HG03442 (cell line): ENCODE data around the gene CENPX.
"Not testable (repeated sequence)": the region's sequence is repeated elsewhere in the genome, so short reads cannot be mapped to it uniquely, and the experiment has no call there.

ENCODE experiments used
- ATAC-seq: cut with Tn5 transposase; IDR thresholded peaks from one replicate; pipeline ENCODE4 v1.9.1; 2021; ENCODE audit warnings: mild to moderate bottlenecking, moderate library complexity; ENCODE audit not compliant: unreplicated experiment

Gene CENPX

DNA sequence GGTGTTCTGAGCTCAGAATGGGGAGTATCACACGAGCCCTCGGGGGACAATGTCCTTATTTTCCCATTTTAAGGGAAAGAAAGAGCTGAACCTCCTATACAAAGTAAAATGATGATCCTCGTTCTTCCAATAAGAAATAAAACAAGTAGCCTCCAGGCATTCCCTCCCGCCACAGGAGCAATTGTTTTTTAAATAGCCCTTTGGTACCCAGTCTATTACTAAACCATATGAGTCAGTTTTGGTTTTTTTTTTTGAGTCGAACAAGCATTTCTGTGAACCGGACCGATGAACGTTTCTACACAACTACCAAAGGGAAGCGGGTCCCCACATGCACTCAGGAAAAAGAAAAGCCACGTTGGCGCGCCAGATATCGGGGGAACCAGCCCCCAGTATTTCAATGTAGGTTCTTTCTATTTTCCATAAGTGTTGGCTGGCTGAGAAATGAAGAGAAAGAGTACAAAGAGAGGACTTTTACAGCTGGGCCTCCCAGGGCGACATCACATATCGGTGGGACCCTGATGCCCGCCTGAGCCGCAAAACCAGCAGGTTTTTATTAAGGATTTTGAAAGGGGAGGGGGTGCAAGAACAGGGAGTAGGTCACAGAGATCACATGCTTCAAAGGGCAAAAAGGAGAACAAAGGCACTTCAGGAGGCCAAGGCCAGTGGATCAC is 18.6 kb upstream of the CENPX start:
- ATAC-seq, result no peak

DNA sequence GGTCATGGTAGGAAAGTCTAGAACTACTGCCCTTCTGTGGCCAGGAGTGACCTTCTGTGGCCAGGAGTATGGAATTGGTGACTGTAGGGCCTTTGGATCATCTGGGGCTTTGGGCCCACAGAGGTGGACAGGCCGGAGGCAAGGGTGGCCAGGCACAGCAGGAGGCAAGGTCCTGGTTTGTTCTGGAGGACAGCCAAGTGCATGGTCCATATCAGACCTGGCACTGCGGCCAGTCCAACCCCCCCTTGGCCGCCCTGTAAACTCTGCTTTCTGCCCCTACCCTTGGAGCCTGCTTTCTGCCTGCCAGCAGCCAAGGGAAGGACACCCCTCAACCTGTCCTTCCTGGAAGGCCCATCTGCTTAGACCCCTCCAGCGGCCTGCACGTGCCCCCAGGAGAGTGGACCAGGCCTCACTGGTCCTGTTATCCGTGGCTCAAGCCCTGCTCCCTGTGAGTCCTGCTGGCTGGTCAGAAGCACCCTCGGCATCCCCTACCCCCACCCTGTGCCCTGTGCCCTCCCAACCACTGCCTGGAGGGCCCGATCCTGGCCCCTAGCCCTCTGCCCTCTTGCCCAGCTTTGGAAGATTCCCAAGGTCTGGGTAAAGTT is 17.1 kb upstream of the CENPX start:
- no peak for ATAC-seq

- ATAC-seq, result not testable (repeated sequence)
These were observed 16.2 kb upstream of the CENPX start for GRCh38 chr17:82038796-82039409.

GRCh38 chr17:82037889-82038195 is 15.2 kb upstream of the CENPX start:
- ATAC-seq, result no peak

DNA sequence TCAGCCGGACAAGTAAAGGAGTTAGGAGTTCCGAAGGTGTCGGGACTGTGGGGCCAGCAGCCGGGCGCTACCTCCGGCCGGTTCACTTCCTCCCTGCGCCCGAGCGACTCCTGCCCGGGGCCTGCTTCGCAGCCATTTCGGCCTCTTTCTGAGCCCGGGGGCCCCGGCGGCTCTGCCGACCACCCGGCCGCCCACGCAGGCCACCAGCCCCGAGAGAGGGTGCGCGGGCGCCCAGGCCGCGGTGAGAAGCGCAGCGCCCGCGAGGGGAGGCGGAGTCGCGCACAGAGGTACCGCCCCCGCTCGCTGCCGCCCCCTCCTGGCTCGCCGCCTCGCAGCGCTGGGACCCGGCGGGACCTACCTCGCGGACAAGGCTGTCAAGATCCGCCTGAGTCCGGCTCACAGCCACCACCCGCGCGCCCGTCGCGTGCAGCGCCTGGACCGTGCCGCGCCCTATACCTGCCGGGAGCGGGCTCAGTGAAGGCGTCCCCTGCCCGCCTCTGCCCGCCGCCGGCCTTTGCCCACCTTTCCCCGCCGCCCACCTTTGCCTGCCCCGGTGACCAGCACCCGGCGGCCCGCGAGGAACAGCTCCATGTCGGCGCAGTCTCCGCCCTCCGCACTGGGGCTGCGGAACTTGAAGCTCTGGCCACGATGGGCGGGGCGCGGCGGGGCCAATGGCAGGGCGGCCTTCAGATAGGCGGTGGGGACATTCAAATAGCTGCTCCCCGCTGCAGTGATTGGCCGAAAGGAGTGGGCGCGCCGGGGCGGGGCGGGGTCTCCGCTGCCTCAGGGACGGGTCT is 14.6 kb upstream of the CENPX start, which contains the start of gene DCXR:
Gene DCXR (minus strand): TSS at position 606 of the 797 bp plus-strand sequence. CDS start 15 bp downstream, at position 591.
- peak; percentile 86 for ATAC-seq

GRCh38 chr17:82036634-82037091 is 14.0 kb upstream of the CENPX start:
- ATAC-seq, result no peak

DNA sequence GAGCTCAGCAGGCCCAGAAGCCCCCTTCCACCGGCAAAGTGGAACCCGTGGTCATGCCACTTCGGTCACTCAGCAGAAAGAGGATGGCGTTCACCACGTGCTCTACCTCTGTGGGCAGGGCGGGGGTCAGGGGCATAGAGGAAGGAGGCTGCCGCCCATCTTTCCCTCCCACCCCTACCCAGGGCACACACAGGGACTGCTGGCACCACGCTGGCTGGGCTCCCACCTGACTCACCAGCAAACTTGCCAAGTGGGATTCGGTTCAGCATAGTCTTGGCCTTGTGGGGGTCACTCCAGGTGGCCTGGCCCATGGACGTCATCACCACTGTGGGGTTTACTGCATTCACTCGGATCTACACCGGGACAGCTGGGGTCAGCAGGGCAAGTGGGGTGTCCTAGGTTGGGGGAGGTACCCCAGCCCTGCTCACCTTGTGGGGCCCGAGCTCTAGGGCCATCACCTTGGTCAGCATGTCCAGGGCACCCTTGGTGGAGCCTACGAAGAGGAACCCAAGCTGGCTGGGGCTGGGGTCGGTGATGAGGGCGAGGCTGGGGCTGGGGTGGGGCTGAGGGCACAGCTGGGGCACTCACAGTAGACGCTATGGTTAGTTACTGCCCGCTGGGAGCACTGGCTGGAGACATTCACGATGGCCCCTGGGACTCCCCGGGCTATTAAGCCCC is 13.4 kb upstream of the CENPX start:
- no peak for ATAC-seq

GRCh38 chr17:82035488-82035887 is 12.8 kb upstream of the CENPX start:
- no peak for ATAC-seq

GRCh38 chr17:82034371-82035011 is 11.8 kb upstream of the CENPX start:
- no peak for ATAC-seq

- ATAC-seq, result no peak
These were observed 10.8 kb upstream of the CENPX start for GRCh38 chr17:82033359-82034085.

DNA sequence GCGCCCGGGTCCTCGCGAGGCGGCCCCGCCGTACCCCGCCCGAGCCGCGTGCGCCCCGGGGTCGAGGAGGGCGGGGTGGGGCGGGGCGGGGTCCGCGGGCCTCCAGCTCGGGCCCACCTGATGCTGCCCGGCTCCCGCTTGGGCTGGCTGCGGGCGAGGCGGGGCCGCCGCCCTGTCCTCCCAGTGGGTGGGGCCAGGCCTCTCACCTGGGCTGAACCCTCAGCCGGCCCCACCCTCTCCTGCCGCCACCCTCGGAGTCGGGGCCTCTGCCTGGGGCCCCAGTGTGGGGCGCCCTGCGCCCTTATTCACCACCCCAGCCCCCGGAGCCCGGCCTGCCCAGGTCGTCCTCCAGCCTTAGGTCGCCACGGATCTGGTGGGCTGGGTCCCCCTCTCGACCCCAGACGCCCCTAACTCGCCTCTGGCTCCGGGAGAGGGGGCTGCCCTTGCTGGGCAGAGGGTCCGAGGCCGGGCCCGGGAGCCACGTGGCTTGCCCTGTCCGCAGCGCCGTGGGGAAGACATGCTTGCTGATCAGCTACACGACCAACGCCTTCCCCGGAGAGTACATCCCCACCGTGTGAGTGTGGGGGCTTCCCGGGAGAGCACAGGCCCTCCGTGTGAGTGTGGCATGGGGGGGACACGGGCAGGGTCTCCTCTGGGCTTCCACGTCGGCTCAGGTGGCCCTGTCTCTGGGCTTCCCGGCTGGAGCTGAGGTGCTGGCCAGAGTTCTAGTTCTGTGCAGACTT is 9.4 kb upstream of the CENPX start:
- no peak for ATAC-seq

DNA sequence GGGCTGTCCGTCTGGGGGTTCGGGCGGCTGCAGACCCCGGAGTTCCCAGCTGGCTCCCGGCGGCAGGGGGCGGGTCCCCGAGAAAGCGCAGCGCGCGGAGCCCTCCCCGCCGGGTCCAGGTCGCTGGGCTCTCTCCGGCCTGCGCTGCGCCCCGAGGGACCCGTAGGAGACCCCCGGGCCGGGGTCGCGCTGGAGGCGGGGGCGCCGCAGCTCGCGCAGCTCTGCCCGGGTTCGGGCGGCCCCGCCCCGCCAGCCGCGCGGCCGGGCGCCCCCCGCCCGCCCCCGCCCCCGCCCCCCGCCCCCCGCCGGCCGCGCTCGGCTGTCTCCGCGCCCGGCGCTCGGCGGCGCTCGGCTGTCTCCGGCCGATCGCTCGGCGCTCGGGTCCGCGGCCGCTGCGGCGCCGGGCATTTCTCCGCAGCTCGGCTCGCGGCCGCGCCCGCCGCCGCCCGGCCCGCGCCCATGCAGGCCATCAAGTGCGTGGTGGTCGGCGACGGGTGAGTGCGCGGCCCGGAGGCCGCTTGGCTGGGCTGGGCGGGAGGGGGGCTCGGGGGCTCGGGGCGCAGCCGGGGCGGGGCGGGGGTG is 8.7 kb upstream of the CENPX start, which contains the start of gene RAC3:
Gene RAC3 (plus strand): TSS at position 376 of the 582 bp plus-strand sequence. CDS start 84 bp downstream, at position 460.
- ATAC-seq, result peak; percentile 4

- peak; percentile 39 for ATAC-seq
These were observed 8.0 kb upstream of the CENPX start for GRCh38 chr17:82030470-82031302.

GRCh38 chr17:82029990-82030469 is 7.4 kb upstream of the CENPX start:
- ATAC-seq, result no peak

DNA sequence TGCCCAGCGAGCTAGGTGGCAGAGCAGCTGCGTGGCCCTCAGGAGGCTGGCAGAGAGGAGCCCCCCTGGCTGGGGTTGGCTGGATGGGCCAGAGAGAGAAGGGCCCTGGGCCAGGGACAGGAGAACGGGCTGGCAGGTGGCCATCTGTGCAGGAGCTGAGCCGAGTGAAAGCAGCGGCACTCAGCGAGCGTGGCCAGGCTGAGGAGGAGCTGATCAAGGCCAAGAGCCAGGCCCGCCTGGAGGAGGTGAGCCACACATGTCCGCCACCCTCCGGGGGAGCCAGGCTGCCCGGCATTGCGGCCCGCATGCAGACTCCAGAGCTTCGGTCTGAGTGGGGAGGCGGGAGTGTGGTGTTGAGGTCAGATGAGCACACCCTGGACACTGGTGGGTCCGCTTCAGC is 6.7 kb upstream of the CENPX start:
- ATAC-seq, result no peak

- no peak for ATAC-seq
These were observed 6.3 kb upstream of the CENPX start for GRCh38 chr17:82028966-82029365.

DNA sequence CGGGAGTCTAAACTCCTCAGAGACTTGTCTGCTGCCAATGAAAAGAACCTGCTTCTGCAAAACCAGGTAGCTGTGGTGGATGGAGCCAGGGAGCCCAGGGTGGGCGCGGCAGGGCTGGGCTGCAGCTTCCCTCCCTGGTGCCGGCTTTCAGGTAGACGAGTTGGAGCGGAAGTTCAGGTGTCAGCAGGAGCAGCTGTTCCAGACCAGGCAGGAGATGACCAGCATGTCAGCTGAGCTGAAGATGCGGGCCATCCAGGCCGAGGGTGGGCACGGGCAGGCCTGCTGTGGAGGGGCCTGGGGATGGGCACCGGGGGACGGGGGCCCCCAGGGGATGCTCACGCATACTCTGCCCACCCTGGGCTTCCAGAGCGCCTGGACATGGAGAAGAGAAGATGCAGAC is 5.6 kb upstream of the CENPX start:
- no peak for ATAC-seq
